GM12874 (cell line): ENCODE data around the gene NWD2.

Experiments used
- CTCF ChIP-seq: IDR thresholded peaks from 2 replicates; pipeline ENCODE4 v1.5.1; 2011; ENCODE audit warnings: low read depth, mild to moderate bottlenecking, control low read depth, low read length, moderate library complexity; ENCODE audit not compliant: insufficient read depth

Gene NWD2

DNA sequence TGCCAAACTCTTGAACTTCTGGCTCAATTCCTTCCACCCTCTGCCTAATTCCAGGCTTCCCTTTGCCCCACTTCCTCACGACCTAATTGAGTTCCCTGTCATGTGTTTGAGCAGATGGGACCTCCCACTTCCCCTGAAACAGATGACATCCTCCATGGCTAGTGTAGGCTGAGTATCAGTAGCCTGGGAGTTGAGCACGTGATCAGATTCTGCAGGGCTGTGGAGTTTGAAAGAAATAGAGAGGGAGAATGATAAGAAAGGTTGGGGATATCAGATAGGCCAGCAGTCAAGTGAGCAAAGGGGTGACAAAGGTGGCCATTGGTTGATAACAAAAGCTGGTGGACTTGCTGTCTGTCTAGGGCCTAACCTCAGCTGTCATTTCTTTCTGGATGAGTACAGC is 18.8 kb upstream of the NWD2 start:
- no peak for TF ChIP-seq CTCF

GRCh38 chr4:37232315-37232714 is 12.2 kb upstream of the NWD2 start:
- no peak for TF ChIP-seq CTCF

DNA sequence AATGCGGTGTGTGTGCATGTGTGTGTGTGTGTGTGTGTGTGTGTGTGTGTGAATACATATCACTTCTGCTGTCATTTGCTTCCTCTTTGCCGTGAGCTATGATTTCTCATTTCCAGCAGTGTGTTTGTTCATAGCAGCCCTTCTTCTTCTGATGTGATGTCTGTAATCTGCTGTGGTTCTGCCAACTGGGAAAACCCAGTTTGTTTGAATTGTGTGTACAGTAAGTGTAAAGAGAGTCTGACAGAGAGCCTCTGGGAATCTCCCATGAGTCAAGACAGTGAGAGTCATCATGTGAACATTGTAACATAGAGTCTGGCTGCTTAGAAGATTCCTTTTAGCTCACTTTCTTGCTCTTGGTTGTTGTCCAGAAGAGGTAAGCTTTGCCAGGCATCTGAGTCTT is 8.4 kb upstream of the NWD2 start:
- TF ChIP-seq CTCF: no peak

DNA sequence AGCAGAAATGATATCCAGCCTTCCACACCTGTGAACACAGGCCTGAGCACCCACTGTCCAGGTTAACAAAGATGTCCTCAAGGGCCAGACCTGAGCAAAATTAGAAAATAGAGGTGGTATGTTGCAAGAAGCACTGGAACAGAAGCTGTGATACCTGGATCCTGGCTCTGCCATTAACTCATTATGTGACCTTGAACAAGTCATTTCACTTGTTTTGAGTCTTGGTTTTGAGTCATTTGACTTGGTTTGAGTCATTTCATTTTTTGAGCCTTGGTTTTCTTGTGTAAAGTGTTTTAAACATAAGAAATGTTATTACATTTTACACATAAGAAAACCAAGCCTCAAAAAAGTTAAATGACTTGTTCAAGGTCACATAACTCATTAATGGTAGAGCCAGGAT is 2.9 kb upstream of the NWD2 start:
- no peak for TF ChIP-seq CTCF

GRCh38 chr4:37243051-37243450 is 1.5 kb upstream of the NWD2 start:
- TF ChIP-seq CTCF: no peak

- TF ChIP-seq CTCF: peak; percentile 22; the same call in 1 of the 2 replicates
Measured at GRCh38 chr4:37243722-37244582, 591 bp upstream of the NWD2 start.

- TF ChIP-seq CTCF: no peak
Measured at GRCh38 chr4:37245391-37245954, 930 bp downstream of the NWD2 start.
